ENCODE results near the gene ROR1. TPM values are rescaled to one million over a fixed set of nuclear protein-coding genes. Genes with fewer than 3 reads are reported as not detected.

The ROR1 gene
- total RNA-seq, 1 donor from 2014 or later, result 30.3 TPM

DNA sequence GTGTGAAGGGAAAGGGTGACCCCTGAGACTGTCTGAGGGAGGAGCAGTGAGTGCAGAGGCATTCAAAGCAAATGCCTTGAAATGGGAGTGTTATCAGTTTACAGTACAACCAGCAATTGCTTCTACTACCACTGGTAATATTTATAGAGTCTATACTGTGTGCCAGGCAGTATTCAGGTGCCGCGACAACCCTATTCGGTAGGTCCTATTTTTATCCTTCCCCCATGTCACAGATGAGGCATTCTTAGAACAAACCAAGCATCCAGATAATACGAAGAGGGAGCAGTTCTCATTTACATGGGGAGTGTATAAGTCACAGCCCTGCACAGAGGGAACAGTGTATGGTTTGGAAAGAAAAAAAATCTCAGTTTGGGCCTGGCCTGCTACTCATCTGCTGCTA, 18.3 kb downstream of the ROR1 start:
- Histone ChIP-seq H3K9ac (no peak overlapping the region), H3K79me2 (ENCODE audit: low read depth) (peaks cover 100% of the 10 kb centered on the region), H3K4me3 (no peak overlapping the region), H3K4me2 (peak overlapping the region; percentile 65), H4K20me1 (ENCODE audit: low read depth) (peaks cover 66% of the 10 kb centered on the region), H3K27ac (no peak overlapping the region), H2AFZ (replicated peaks) (no peak overlapping the region), H3K36me3 (no peaks in the 10 kb centered on the region), H3F3A (ENCODE audit: low read depth) (peaks cover 50% of the 10 kb centered on the region), H3K9me3 (ENCODE audit: low read depth) (no peaks in the 10 kb centered on the region), H3K27me3 (no peaks in the 10 kb centered on the region), H3K4me1 (peaks cover 99% of the 10 kb centered on the region)
- DNase-seq (ENCODE audit: low spot score), result no peak
- H3K4me1 Mint-ChIP-seq, result peaks cover 79% of the 10 kb centered on the region
- no peaks in the 10 kb centered on the region for H3K9me3 Mint-ChIP-seq
- no peak overlapping the region for H3K4me3 Mint-ChIP-seq
- no peak overlapping the region for H3K27ac Mint-ChIP-seq
- TF ChIP-seq, protein P1, sequence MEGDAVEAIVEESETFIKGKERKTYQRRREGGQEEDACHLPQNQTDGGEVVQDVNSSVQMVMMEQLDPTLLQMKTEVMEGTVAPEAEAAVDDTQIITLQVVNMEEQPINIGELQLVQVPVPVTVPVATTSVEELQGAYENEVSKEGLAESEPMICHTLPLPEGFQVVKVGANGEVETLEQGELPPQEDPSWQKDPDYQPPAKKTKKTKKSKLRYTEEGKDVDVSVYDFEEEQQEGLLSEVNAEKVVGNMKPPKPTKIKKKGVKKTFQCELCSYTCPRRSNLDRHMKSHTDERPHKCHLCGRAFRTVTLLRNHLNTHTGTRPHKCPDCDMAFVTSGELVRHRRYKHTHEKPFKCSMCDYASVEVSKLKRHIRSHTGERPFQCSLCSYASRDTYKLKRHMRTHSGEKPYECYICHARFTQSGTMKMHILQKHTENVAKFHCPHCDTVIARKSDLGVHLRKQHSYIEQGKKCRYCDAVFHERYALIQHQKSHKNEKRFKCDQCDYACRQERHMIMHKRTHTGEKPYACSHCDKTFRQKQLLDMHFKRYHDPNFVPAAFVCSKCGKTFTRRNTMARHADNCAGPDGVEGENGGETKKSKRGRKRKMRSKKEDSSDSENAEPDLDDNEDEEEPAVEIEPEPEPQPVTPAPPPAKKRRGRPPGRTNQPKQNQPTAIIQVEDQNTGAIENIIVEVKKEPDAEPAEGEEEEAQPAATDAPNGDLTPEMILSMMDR (IDR thresholded peaks at IDR 0.05), result no peak
- no peak for TF ChIP-seq EZH2phosphoT487 (IDR thresholded peaks at IDR 0.05)
- no peak for TF ChIP-seq EZH2 (IDR thresholded peaks at IDR 0.05)
- peaks cover 6% of the 10 kb centered on the region for H3K36me3 Mint-ChIP-seq
- peaks cover 8% of the 10 kb centered on the region for H3K27me3 Mint-ChIP-seq (ENCODE audit: insufficient read depth, low read depth)

- H4K20me1 ChIP-seq (ENCODE audit: low read depth), result peaks cover 63% of the 10 kb centered on the region
- peak overlapping the region; percentile 48 for H3K4me2 ChIP-seq
- Mint-ChIP-seq H3K27me3 (ENCODE audit: insufficient read depth, low read depth) (peaks cover 5% of the 10 kb centered on the region), H3K4me3 (no peak overlapping the region), H3K9me3 (no peaks in the 10 kb centered on the region), H3K36me3 (peaks cover 6% of the 10 kb centered on the region), H3K4me1 (peaks cover 74% of the 10 kb centered on the region), H3K27ac (no peak overlapping the region)
- peaks cover 37% of the 10 kb centered on the region for H3F3A ChIP-seq (ENCODE audit: low read depth)
- H3K36me3 ChIP-seq, result no peaks in the 10 kb centered on the region
- H3K4me3 ChIP-seq, result no peak overlapping the region
- H3K9me3 ChIP-seq (ENCODE audit: low read depth), result no peaks in the 10 kb centered on the region
- no peak overlapping the region for H3K9ac ChIP-seq
- H3K27ac ChIP-seq, result no peak overlapping the region
- H2AFZ ChIP-seq (replicated peaks), result no peak overlapping the region
- no peaks in the 10 kb centered on the region for H3K27me3 ChIP-seq
- H3K4me1 ChIP-seq, result peaks cover 91% of the 10 kb centered on the region
- DNase-seq (ENCODE audit: low spot score), result no peak
- H3K79me2 ChIP-seq (ENCODE audit: low read depth), result peaks cover 100% of the 10 kb centered on the region
- TF ChIP-seq EZH2 (IDR thresholded peaks at IDR 0.05), result no peak
- TF ChIP-seq EZH2phosphoT487 (IDR thresholded peaks at IDR 0.05), result no peak
- TF ChIP-seq, protein P1 (IDR thresholded peaks at IDR 0.05), result no peak
Measured at GRCh38 chr1:63793741-63794240, 20.0 kb downstream of the ROR1 start.

GRCh38 chr1:63794354-63794753, 20.5 kb downstream of the ROR1 start:
- Mint-ChIP-seq H3K9me3 (no peaks in the 10 kb centered on the region), H3K4me3 (no peak overlapping the region), H3K27ac (no peak overlapping the region), H3K27me3 (ENCODE audit: insufficient read depth, low read depth) (peaks cover 5% of the 10 kb centered on the region), H3K36me3 (peaks cover 3% of the 10 kb centered on the region), H3K4me1 (peaks cover 74% of the 10 kb centered on the region)
- Histone ChIP-seq H4K20me1 (ENCODE audit: low read depth) (peaks cover 63% of the 10 kb centered on the region), H3K4me3 (no peak overlapping the region), H3K27me3 (no peaks in the 10 kb centered on the region), H3K79me2 (ENCODE audit: low read depth) (peaks cover 100% of the 10 kb centered on the region), H3K36me3 (no peaks in the 10 kb centered on the region), H3K4me2 (peak overlapping the region; percentile 48), H3K9ac (no peak overlapping the region), H3F3A (ENCODE audit: low read depth) (peaks cover 37% of the 10 kb centered on the region), H3K4me1 (peaks cover 88% of the 10 kb centered on the region), H3K27ac (no peak overlapping the region), H2AFZ (replicated peaks) (no peak overlapping the region), H3K9me3 (ENCODE audit: low read depth) (no peaks in the 10 kb centered on the region)
- TF ChIP-seq EZH2 (IDR thresholded peaks at IDR 0.05) (no peak), EZH2phosphoT487 (IDR thresholded peaks at IDR 0.05) (no peak)
- TF ChIP-seq, protein P1 (IDR thresholded peaks at IDR 0.05), result no peak
- no peak for DNase-seq (ENCODE audit: low spot score)

All from neural progenitor cell (in vitro differentiated cells).